GM03348 (cell line): Measurements from ENCODE around the gene DARS1.
"Not testable (repeated sequence)": the region's sequence is repeated elsewhere in the genome, so short reads cannot be mapped to it uniquely, and the experiment has no call there.

Experiments
- DNase-seq: peaks from one replicate; pipeline ENCODE4 v3.0.0; 2012; ENCODE audit warnings: low spot score

Gene DARS1

GRCh38 chr2:135876770-135877169, 108.7 kb downstream of the DARS1 start:
- DNase-seq: not testable (repeated sequence)

- DNase-seq: peak; percentile 99
These were observed 109.2 kb downstream of the DARS1 start, which contains the start of gene MCM6 for GRCh38 chr2:135876066-135876711. Gene MCM6, minus strand, starts transcription at chr2:135876443. Its CDS starts 78 bp downstream, at chr2:135876365.

- DNase-seq: peak; percentile 75
These were observed 109.8 kb downstream of the DARS1 start for GRCh38 chr2:135875491-135876065.

- DNase-seq: no peak
These were observed 110.6 kb downstream of the DARS1 start for GRCh38 chr2:135874777-135875365.

GRCh38 chr2:135870571-135870970, 114.9 kb downstream of the DARS1 start:
- DNase-seq: no peak

GRCh38 chr2:135863233-135863632, 122.2 kb downstream of the DARS1 start:
- DNase-seq: no peak

GRCh38 chr2:135862718-135863117, 122.7 kb downstream of the DARS1 start:
- no peak for DNase-seq
